HG03565 (cell line): Measurements from ENCODE around the gene GCN1.
"Not testable (repeated sequence)": the region's sequence is repeated elsewhere in the genome, so short reads cannot be mapped to it uniquely, and the experiment has no call there.

Experiments used
- ATAC-seq: cut with Tn5 transposase; IDR thresholded peaks from one replicate; pipeline ENCODE4 v1.9.1; 2021; ENCODE audit warnings: mild to moderate bottlenecking, moderate library complexity; ENCODE audit not compliant: unreplicated experiment

GCN1 gene

GRCh38 chr12:120193286-120193685, 1.2 kb downstream of the GCN1 start:
- not testable (repeated sequence) for ATAC-seq

GRCh38 chr12:120190985-120191480, 3.5 kb downstream of the GCN1 start:
- ATAC-seq: no peak

GRCh38 chr12:120190386-120190785, 4.1 kb downstream of the GCN1 start:
- no peak for ATAC-seq

GRCh38 chr12:120186654-120187053, 7.9 kb downstream of the GCN1 start:
- no peak for ATAC-seq

GRCh38 chr12:120183211-120183631, 11.3 kb downstream of the GCN1 start:
- no peak for ATAC-seq

- no peak for ATAC-seq
These were observed 12.4 kb downstream of the GCN1 start for GRCh38 chr12:120181991-120182631.

- no peak for ATAC-seq
These were observed 13.5 kb downstream of the GCN1 start for GRCh38 chr12:120180975-120181374.

- ATAC-seq: no peak
These were observed 19.0 kb downstream of the GCN1 start for GRCh38 chr12:120175537-120175936.

- no peak for ATAC-seq
These were observed 19.5 kb downstream of the GCN1 start for GRCh38 chr12:120175062-120175461.

- no peak for ATAC-seq
These were observed 22.5 kb downstream of the GCN1 start for GRCh38 chr12:120172053-120172452.

GRCh38 chr12:120170631-120171030, 23.9 kb downstream of the GCN1 start:
- ATAC-seq: no peak

GRCh38 chr12:120169946-120170345, 24.6 kb downstream of the GCN1 start:
- no peak for ATAC-seq

GRCh38 chr12:120168337-120168736, 26.2 kb downstream of the GCN1 start:
- ATAC-seq: no peak

GRCh38 chr12:120167529-120168095, 26.9 kb downstream of the GCN1 start:
- ATAC-seq: no peak

GRCh38 chr12:120164293-120164692, 30.2 kb downstream of the GCN1 start:
- no peak for ATAC-seq

- no peak for ATAC-seq
These were observed 31.8 kb downstream of the GCN1 start for GRCh38 chr12:120162763-120163162.

- ATAC-seq: no peak
These were observed 32.7 kb downstream of the GCN1 start for GRCh38 chr12:120161852-120162251.

GRCh38 chr12:120159509-120160237, 34.8 kb downstream of the GCN1 start:
- ATAC-seq: no peak

GRCh38 chr12:120158351-120158750, 36.2 kb downstream of the GCN1 start:
- ATAC-seq: no peak

GRCh38 chr12:120157678-120158077, 36.8 kb downstream of the GCN1 start:
- no peak for ATAC-seq

GRCh38 chr12:120156315-120157259, 37.9 kb downstream of the GCN1 start:
- no peak for ATAC-seq
